Tibial nerve (tissue), 4 donors: ENCODE measurements around the gene MRPL37. TPM values are rescaled to one million over a fixed set of nuclear protein-coding genes. Genes with fewer than 3 reads are reported as not detected.
A peak's percentile ranks its signal among the peaks of the same experiment; 100 is the strongest.

Source experiments
- DNase-seq, 2 donors: peaks; one replicate each; pipeline ENCODE4 v3.0.0-alpha.2; 2019; ENCODE audit warnings: low spot score in 2 of 2
- H3K27ac ChIP-seq, 4 donors: fragments of 200-600 bp; sonication (generic) in 3 of 4; one replicate each; pipeline ENCODE4 v1.5.1; 2017 to 2019; ENCODE audit warnings: mild to moderate bottlenecking in 1 of 4
- H3K27me3 ChIP-seq, 2 donors: fragments of 200-600 bp; sonication (generic) in 1 of 2; one replicate each; pipeline versions ENCODE4 v1.5.1 to v1.6.0; 2017 to 2019
- H3K36me3 ChIP-seq, 3 donors: fragments of 200-600 bp; sonication (generic); one replicate each; pipeline ENCODE4 v1.5.1; 2018 to 2019
- H3K4me1 ChIP-seq, 4 donors: fragments of 200-600 bp; sonication (generic) in 3 of 4; one replicate each; pipeline ENCODE4 v1.5.1; 2017 to 2019
- H3K4me3 ChIP-seq, 4 donors: fragments of 200-600 bp; sonication (generic) in 3 of 4; one replicate each; pipeline ENCODE4 v1.5.1; 2017 to 2019; ENCODE audit warnings: mild to moderate bottlenecking in 1 of 4, moderate library complexity in 1 of 4
- H3K9me3 ChIP-seq, 4 donors: fragments of 200-600 bp; sonication (generic) in 3 of 4; one replicate each; pipeline ENCODE4 v1.5.1; 2017 to 2019
- EP300 ChIP-seq, 2 donors: sonication (generic); formaldehyde crosslinking; IDR thresholded peaks; one replicate each; pipeline ENCODE4 v1.6.1; 2017; ENCODE audit warnings: antibody characterized with exemption in 2 of 2, mild to moderate bottlenecking in 1 of 2
- POLR2A ChIP-seq, 2 donors: fragments of 450-650 bp; IDR thresholded peaks; one replicate each; pipeline ENCODE4 v1.6.1; 2017; ENCODE audit warnings: antibody characterized with exemption in 2 of 2, mild to moderate bottlenecking in 2 of 2, moderate library complexity in 2 of 2
- WGBS, 2 donors: methylation state at CpG; one replicate each; pipeline ENCODE4 v1.1.5; 2018; 5-methylcytosine and 5-hydroxymethylcytosine counted together
- total RNA-seq, 4 donors: library from RNA; depleted of rRNA; stranded (reverse); fragments of >200 nt; gene quantifications; one replicate each; pipeline ENCODE4 v1.1.0, GENCODE V29; 2016
- TF ChIP-seq, protein P1 (sequence below), 5 experiments: fragments of 200-600 bp in 3 of 5; fragments of 450-650 bp in 2 of 5; sonication (generic) in 3 of 5; IDR thresholded peaks; one replicate each; pipeline ENCODE4 v1.5.1; 2016 to 2019; ENCODE audit warnings: antibody characterized with exemption in 5 of 5, mild to moderate bottlenecking in 3 of 5, moderate library complexity in 2 of 5

MRPL37 gene
- total RNA-seq, 4 donors from 2014 or later, result 39.5 to 60.6 (median 44.3) TPM

DNA sequence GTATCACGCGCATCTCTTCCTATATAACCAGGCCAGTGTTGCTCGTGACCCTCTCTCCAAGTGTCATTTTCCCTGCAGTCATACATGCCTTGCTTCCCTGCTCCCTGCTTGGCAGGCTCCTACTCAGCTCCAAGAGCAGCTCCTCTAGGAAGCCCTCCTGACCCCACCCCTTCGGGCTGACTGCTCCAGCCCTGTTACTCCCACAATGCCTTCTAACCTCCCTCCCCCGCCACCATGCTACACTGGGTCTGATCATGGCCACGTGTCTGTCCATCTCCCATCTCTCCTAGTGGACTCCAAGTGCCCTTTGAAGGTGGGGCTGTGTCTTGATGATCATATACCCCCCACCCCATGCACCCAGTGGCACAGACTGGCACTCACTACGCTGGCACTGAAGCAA is 44.7 kb downstream of the MRPL37 start:
- no peaks in the 10 kb centered on the region for H3K27me3 ChIP-seq
- H3K4me3 ChIP-seq, result no peak overlapping the region
- peaks cover 0 to 63% (median 0%) of the 10 kb centered on the region in 3 donors for H3K36me3 ChIP-seq
- TF ChIP-seq POLR2A (IDR thresholded peaks at IDR 0.05), result no peak
- TF ChIP-seq EP300 (IDR thresholded peaks at IDR 0.05), result no peak
- TF ChIP-seq, protein P1, sequence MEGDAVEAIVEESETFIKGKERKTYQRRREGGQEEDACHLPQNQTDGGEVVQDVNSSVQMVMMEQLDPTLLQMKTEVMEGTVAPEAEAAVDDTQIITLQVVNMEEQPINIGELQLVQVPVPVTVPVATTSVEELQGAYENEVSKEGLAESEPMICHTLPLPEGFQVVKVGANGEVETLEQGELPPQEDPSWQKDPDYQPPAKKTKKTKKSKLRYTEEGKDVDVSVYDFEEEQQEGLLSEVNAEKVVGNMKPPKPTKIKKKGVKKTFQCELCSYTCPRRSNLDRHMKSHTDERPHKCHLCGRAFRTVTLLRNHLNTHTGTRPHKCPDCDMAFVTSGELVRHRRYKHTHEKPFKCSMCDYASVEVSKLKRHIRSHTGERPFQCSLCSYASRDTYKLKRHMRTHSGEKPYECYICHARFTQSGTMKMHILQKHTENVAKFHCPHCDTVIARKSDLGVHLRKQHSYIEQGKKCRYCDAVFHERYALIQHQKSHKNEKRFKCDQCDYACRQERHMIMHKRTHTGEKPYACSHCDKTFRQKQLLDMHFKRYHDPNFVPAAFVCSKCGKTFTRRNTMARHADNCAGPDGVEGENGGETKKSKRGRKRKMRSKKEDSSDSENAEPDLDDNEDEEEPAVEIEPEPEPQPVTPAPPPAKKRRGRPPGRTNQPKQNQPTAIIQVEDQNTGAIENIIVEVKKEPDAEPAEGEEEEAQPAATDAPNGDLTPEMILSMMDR (IDR thresholded peaks at IDR 0.05), result no peak
- WGBS, 2 donors, result 75% methylated on average over 7 of the region's 7 CpGs
- DNase-seq, result no peak
- H3K4me1 ChIP-seq, result peaks cover 0 to 36% (median 6%) of the 10 kb centered on the region in 4 donors
- no peaks in the 10 kb centered on the region for H3K9me3 ChIP-seq
- H3K27ac ChIP-seq, result peak overlapping the region in 3 of 4 donors; percentile 2 to 79 (median 54)

DNA sequence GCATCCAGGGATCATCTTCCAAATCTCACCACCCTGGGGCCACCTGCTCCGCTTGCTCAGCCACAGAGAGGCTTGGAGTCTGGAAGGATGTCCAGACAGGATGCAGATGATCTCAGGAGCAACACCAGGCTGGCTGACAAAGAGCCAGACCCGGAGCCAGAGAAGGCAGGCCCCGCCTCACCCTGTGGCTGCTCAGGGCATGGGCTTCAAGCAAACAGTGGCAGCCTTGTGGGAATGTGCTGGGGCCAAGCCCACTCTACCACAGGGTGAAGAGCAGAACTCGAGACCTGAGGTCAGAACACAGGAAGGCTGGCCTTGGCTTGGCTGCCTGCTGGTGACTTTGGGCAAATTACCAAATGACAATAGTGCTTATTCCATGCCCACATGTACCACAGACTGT is 45.5 kb downstream of the MRPL37 start:
- Histone ChIP-seq H3K4me3 (no peak overlapping the region), H3K4me1 (peaks cover 0 to 44% (median 12%) of the 10 kb centered on the region in 4 donors), H3K36me3 (peaks cover 0 to 64% (median 0%) of the 10 kb centered on the region in 3 donors), H3K27ac (peak overlapping the region in 2 of 4 donors; percentile 59 to 79), H3K27me3 (no peaks in the 10 kb centered on the region), H3K9me3 (no peaks in the 10 kb centered on the region)
- TF ChIP-seq EP300 (IDR thresholded peaks at IDR 0.05) (peak in 1 of 2 donors; percentile 6), POLR2A (IDR thresholded peaks at IDR 0.05) (no peak)
- WGBS, 2 donors, result 53 to 59% methylated on average over 3 to 4 of the region's 4 CpGs
- DNase-seq, result no peak

DNA sequence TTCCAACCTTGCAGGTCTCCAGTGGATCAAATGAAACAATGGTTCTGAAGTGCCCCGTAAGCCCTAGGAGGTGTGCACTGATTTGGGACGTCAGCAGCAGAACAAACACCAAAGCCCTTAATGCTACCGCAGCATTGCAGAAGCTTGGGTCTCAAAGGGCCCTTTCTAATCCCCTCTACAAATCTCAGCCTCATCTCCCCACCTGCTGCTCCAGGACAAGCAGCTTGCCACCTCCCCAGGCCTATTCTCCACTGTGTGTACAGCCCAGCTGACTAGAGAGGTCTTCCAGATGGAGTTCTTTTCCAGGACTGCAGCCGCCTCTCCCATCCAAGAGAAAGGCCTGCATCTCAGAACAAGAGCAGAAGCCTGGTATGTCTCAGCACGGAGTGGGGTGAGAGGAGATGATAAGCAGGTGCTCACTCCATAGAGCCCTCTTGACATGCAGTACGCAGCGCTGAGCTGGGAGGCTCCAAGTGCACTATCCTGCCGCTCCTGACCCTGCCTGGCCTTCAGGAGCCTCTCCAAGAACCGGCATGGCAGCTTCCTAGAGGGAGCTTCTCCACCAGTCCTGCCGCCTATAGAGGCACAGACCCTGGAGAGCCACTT is 46.3 kb downstream of the MRPL37 start:
- Histone ChIP-seq H3K27ac (peak overlapping the region in 2 of 4 donors; percentile 59 to 79), H3K36me3 (peaks cover 0 to 64% (median 0%) of the 10 kb centered on the region in 3 donors), H3K9me3 (no peaks in the 10 kb centered on the region), H3K4me3 (no peak overlapping the region), H3K27me3 (no peaks in the 10 kb centered on the region), H3K4me1 (peaks cover 0 to 50% (median 15%) of the 10 kb centered on the region in 4 donors)
- DNase-seq, result no peak
- WGBS, 2 donors, result 80 to 81% methylated on average over 10 of the region's 10 CpGs
- TF ChIP-seq, protein P1 (IDR thresholded peaks at IDR 0.05), result no peak
- TF ChIP-seq EP300 (IDR thresholded peaks at IDR 0.05) (no peak), POLR2A (IDR thresholded peaks at IDR 0.05) (no peak)

DNA sequence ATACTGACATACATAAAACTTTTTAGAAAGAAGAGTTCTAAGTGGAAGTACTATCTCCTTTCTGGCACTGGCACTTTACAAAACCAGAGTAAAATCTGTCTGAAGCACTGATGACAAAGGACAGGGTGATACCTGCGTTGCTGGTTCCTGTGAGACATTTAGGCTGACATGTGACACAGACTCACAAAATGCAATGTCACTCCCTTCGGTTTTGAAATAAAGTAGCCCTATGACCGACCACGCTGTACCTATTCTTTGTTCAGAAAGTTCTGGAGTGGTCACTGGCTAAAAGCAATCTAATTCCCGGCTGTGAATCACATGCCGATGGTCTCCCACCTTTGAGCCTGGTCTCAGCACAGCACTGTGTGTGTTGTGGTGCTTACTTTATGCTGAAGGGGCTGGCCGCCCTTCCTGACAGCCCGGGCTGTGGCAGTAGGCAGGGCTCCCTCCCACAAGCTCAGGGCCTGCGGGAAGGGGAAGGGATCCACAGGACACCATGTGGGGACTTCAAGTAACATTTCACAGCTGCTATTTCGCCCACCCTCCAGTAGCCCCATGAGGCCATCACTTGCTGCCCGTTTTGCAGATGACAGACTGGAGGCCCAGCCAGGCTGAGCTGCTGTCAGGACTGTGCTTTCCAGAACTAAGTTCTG is 48.0 kb downstream of the MRPL37 start:
- TF ChIP-seq POLR2A (IDR thresholded peaks at IDR 0.05) (no peak), EP300 (IDR thresholded peaks at IDR 0.05) (no peak)
- TF ChIP-seq, protein P1 (IDR thresholded peaks at IDR 0.05), result no peak

DNA sequence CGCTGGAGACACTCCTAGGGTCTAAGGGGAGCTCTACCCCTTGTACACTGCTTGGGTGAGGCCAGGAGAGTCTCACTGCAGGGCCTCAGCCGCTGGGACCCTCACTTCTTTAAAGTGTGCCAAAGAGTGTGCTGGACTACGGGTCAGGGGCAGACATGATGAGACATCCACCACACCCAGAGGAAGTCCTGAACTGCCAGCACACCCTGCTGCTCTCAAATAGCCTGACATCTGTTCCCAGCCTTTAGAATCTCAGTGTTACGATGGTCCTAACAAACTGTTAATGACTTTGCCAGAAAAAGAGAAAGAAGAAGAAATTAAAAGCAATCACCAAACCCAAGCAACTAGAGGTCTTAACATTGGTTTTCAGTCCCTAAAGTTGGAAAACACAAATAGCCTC is 49.0 kb downstream of the MRPL37 start:
- WGBS, 2 donors, result 61 to 70% methylated on average over 4 of the region's 4 CpGs
- Histone ChIP-seq H3K4me3 (no peak overlapping the region), H3K4me1 (peaks cover 0 to 55% (median 15%) of the 10 kb centered on the region in 4 donors), H3K9me3 (no peaks in the 10 kb centered on the region), H3K27ac (peak overlapping the region in 2 of 4 donors; percentile 57 to 79), H3K36me3 (peaks cover 0 to 44% (median 0%) of the 10 kb centered on the region in 3 donors), H3K27me3 (no peaks in the 10 kb centered on the region)
- TF ChIP-seq, protein P1 (IDR thresholded peaks at IDR 0.05), result no peak
- TF ChIP-seq POLR2A (IDR thresholded peaks at IDR 0.05) (no peak), EP300 (IDR thresholded peaks at IDR 0.05) (no peak)
- DNase-seq, result no peak

More for the DNA sequence above, 48.0 kb downstream of the MRPL37 start:
- Histone ChIP-seq H3K27ac (peak overlapping the region in 2 of 4 donors; percentile 57 to 79), H3K4me3 (no peak overlapping the region), H3K36me3 (peaks cover 0 to 52% (median 0%) of the 10 kb centered on the region in 3 donors), H3K9me3 (no peaks in the 10 kb centered on the region), H3K4me1 (peaks cover 0 to 46% (median 15%) of the 10 kb centered on the region in 4 donors), H3K27me3 (no peaks in the 10 kb centered on the region)
- no peak for DNase-seq
- WGBS, 2 donors, result 74 to 85% methylated on average over 8 to 10 of the region's 11 CpGs
